ENCODE data around the gene LAMB4. TPM values are rescaled to one million over a fixed set of nuclear protein-coding genes. Genes with fewer than 3 reads are reported as not detected.

Gene LAMB4
- total and polyA plus RNA-seq, 3 experiments from 2014 or later, result not detected

- CTCF ChIA-PET, result no interaction called here
- Mint-ChIP-seq H3K27me3 (peaks cover 5 to 27% of the 10 kb centered on the region in 2 donors), H3K36me3 (no peaks in the 10 kb centered on the region), H3K4me3 (no peak overlapping the region), H3K27ac (no peak overlapping the region), H3K4me1 (peaks cover 0 to 4% (median 0%) of the 10 kb centered on the region in 3 donors), H3K9me3 (peaks cover 0 to 2% (median 0%) of the 10 kb centered on the region in 5 donors)
- Histone ChIP-seq H3K36me3 (ENCODE audit: insufficient read depth, low read length) (no peaks in the 10 kb centered on the region), H3K27ac (ENCODE audit: low read depth, low read length) (no peak overlapping the region), H3K4me3 (ENCODE audit: low read length) (no peak overlapping the region), H3K4me1 (ENCODE audit: insufficient read depth, low read length) (no peaks in the 10 kb centered on the region), H3K27me3 (ENCODE audit: insufficient read depth, low read length, poor library complexity, severe bottlenecking) (no peaks in the 10 kb centered on the region), H3K9me3 (ENCODE audit: low read length) (no peaks in the 10 kb centered on the region)
- no peak for DNase-seq
- POLR2A ChIA-PET, result no interaction called here
Observed at GRCh38 chr7:108158776-108159175, 28.6 kb upstream of the LAMB4 start.

- ChIA-PET POLR2A (no interaction called here), CTCF (no interaction called here)
- H3K27ac Mint-ChIP-seq, result no peak overlapping the region
- Histone ChIP-seq H3K27ac (ENCODE audit: low read depth, low read length) (no peak overlapping the region), H3K4me3 (ENCODE audit: low read length) (no peak overlapping the region), H3K27me3 (ENCODE audit: insufficient read depth, low read length, poor library complexity, severe bottlenecking) (no peaks in the 10 kb centered on the region), H3K9me3 (ENCODE audit: low read length) (no peaks in the 10 kb centered on the region), H3K36me3 (ENCODE audit: insufficient read depth, low read length) (no peaks in the 10 kb centered on the region), H3K4me1 (ENCODE audit: insufficient read depth, low read length) (no peaks in the 10 kb centered on the region)
- H3K4me3 Mint-ChIP-seq, result no peak overlapping the region
- H3K36me3 Mint-ChIP-seq, result no peaks in the 10 kb centered on the region
- DNase-seq, result no peak
- H3K27me3 Mint-ChIP-seq, result peaks cover 2 to 29% of the 10 kb centered on the region in 2 donors
- no peaks in the 10 kb centered on the region for H3K9me3 Mint-ChIP-seq
- peaks cover 0 to 4% (median 0%) of the 10 kb centered on the region in 3 donors for H3K4me1 Mint-ChIP-seq
Observed at GRCh38 chr7:108157606-108158335, 27.6 kb upstream of the LAMB4 start.

GRCh38 chr7:108156897-108157605 lies 26.9 kb upstream of the LAMB4 start:
- H3K4me3 ChIP-seq (ENCODE audit: low read length), result no peak overlapping the region
- DNase-seq, result no peak
- Mint-ChIP-seq H3K36me3 (no peaks in the 10 kb centered on the region), H3K27ac (no peak overlapping the region), H3K9me3 (no peaks in the 10 kb centered on the region), H3K4me1 (peaks cover 0 to 4% (median 0%) of the 10 kb centered on the region in 3 donors), H3K4me3 (no peak overlapping the region), H3K27me3 (peaks cover 3 to 36% of the 10 kb centered on the region in 2 donors)
- no peaks in the 10 kb centered on the region for H3K27me3 ChIP-seq (ENCODE audit: insufficient read depth, low read length, poor library complexity, severe bottlenecking)
- H3K36me3 ChIP-seq (ENCODE audit: insufficient read depth, low read length), result no peaks in the 10 kb centered on the region
- POLR2A ChIA-PET, result no interaction called here
- H3K4me1 ChIP-seq (ENCODE audit: insufficient read depth, low read length), result no peaks in the 10 kb centered on the region
- no peak overlapping the region for H3K27ac ChIP-seq (ENCODE audit: low read depth, low read length)
- H3K9me3 ChIP-seq (ENCODE audit: low read length), result no peaks in the 10 kb centered on the region
- CTCF ChIA-PET, result no interaction called here

- Histone ChIP-seq H3K27me3 (ENCODE audit: insufficient read depth, low read length, poor library complexity, severe bottlenecking) (no peaks in the 10 kb centered on the region), H3K36me3 (ENCODE audit: insufficient read depth, low read length) (no peaks in the 10 kb centered on the region), H3K4me1 (ENCODE audit: insufficient read depth, low read length) (no peaks in the 10 kb centered on the region), H3K9me3 (ENCODE audit: low read length) (no peaks in the 10 kb centered on the region), H3K4me3 (ENCODE audit: low read length) (no peak overlapping the region), H3K27ac (ENCODE audit: low read depth, low read length) (no peak overlapping the region)
- ChIA-PET CTCF (no interaction called here), POLR2A (no interaction called here)
- Mint-ChIP-seq H3K4me1 (peaks cover 0 to under 1% (median 0%) of the 10 kb centered on the region in 3 donors), H3K4me3 (no peak overlapping the region), H3K27me3 (peaks cover 1 to 35% of the 10 kb centered on the region in 2 donors), H3K9me3 (no peaks in the 10 kb centered on the region), H3K36me3 (no peaks in the 10 kb centered on the region), H3K27ac (peak overlapping the region in 1 of 8 donors; percentile 58)
- no peak for DNase-seq
Observed at GRCh38 chr7:108152198-108152597, 22.0 kb upstream of the LAMB4 start.

- peaks cover 1 to 36% of the 10 kb centered on the region in 2 donors for H3K27me3 Mint-ChIP-seq
- Histone ChIP-seq H3K36me3 (ENCODE audit: insufficient read depth, low read length) (no peaks in the 10 kb centered on the region), H3K9me3 (ENCODE audit: low read length) (no peaks in the 10 kb centered on the region), H3K27ac (ENCODE audit: low read depth, low read length) (no peak overlapping the region), H3K4me1 (ENCODE audit: insufficient read depth, low read length) (no peaks in the 10 kb centered on the region), H3K4me3 (ENCODE audit: low read length) (no peak overlapping the region), H3K27me3 (ENCODE audit: insufficient read depth, low read length, poor library complexity, severe bottlenecking) (no peaks in the 10 kb centered on the region)
- POLR2A ChIA-PET, result no interaction called here
- no peaks in the 10 kb centered on the region for H3K4me1 Mint-ChIP-seq
- H3K4me3 Mint-ChIP-seq, result no peak overlapping the region
- no peak overlapping the region for H3K27ac Mint-ChIP-seq
- CTCF ChIA-PET, result no interaction called here
- no peaks in the 10 kb centered on the region for H3K9me3 Mint-ChIP-seq
- DNase-seq, result no peak
- no peaks in the 10 kb centered on the region for H3K36me3 Mint-ChIP-seq
Observed at GRCh38 chr7:108149908-108150307, 19.7 kb upstream of the LAMB4 start.

- Mint-ChIP-seq H3K9me3 (no peaks in the 10 kb centered on the region), H3K4me3 (no peak overlapping the region), H3K27me3 (peaks cover 1 to 36% of the 10 kb centered on the region in 2 donors), H3K36me3 (no peaks in the 10 kb centered on the region), H3K4me1 (no peaks in the 10 kb centered on the region), H3K27ac (no peak overlapping the region)
- POLR2A ChIA-PET, result no interaction called here
- H3K9me3 ChIP-seq (ENCODE audit: low read length), result no peaks in the 10 kb centered on the region
- H3K27ac ChIP-seq (ENCODE audit: low read depth, low read length), result no peak overlapping the region
- CTCF ChIA-PET, result no interaction called here
- no peaks in the 10 kb centered on the region for H3K27me3 ChIP-seq (ENCODE audit: insufficient read depth, low read length, poor library complexity, severe bottlenecking)
- DNase-seq, result no peak
- no peaks in the 10 kb centered on the region for H3K4me1 ChIP-seq (ENCODE audit: insufficient read depth, low read length)
- H3K4me3 ChIP-seq (ENCODE audit: low read length), result no peak overlapping the region
- no peaks in the 10 kb centered on the region for H3K36me3 ChIP-seq (ENCODE audit: insufficient read depth, low read length)
Observed at GRCh38 chr7:108149119-108149518, 19.0 kb upstream of the LAMB4 start.

GRCh38 chr7:108147031-108147563 lies 16.9 kb upstream of the LAMB4 start:
- Histone ChIP-seq H3K36me3 (ENCODE audit: insufficient read depth, low read length) (no peaks in the 10 kb centered on the region), H3K27ac (ENCODE audit: low read depth, low read length) (no peak overlapping the region), H3K4me3 (ENCODE audit: low read length) (no peak overlapping the region), H3K9me3 (ENCODE audit: low read length) (no peaks in the 10 kb centered on the region), H3K4me1 (ENCODE audit: insufficient read depth, low read length) (no peaks in the 10 kb centered on the region), H3K27me3 (ENCODE audit: insufficient read depth, low read length, poor library complexity, severe bottlenecking) (no peaks in the 10 kb centered on the region)
- H3K4me1 Mint-ChIP-seq, result no peaks in the 10 kb centered on the region
- H3K36me3 Mint-ChIP-seq, result no peaks in the 10 kb centered on the region
- CTCF ChIA-PET, result interaction anchor here (2.2 kb wide), 1 partner anchor 10 kb away, joined by 9 read pairs; no protein-coding TSS in a partner anchor
- H3K27me3 Mint-ChIP-seq, result peaks cover under 1 to 38% of the 10 kb centered on the region in 2 donors
- H3K27ac Mint-ChIP-seq, result peak overlapping the region in 1 of 8 donors; percentile 24
- DNase-seq, result no peak
- no peaks in the 10 kb centered on the region for H3K9me3 Mint-ChIP-seq
- no peak overlapping the region for H3K4me3 Mint-ChIP-seq
- POLR2A ChIA-PET, result no interaction called here
